COR-L47 (cell line): ENCODE measurements around the gene KRTAP10-10.
"Not testable (repeated sequence)": the region's sequence is repeated elsewhere in the genome, so short reads cannot be mapped to it uniquely, and the experiment has no call there.

Experiments used
- DNase-seq: peaks from one replicate; lab custom pipeline; 2025; lab: John Stamatoyannopoulos, UW

KRTAP10-10 gene, protein sequence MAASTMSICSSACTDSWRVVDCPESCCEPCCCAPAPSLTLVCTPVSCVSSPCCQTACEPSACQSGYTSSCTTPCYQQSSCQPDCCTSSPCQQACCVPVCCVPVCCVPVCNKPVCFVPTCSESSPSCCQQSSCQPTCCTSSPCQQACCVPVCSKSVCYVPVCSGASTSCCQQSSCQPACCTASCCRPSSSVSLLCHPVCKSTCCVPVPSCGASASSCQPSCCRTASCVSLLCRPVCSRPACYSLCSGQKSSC

GRCh38 chr21:44637018-44637850 lies at the start of gene KRTAP10-10:
Gene KRTAP10-10, plus strand, starts transcription at chr21:44637356. Its CDS starts 62 bp downstream, at chr21:44637418.
- DNase-seq, result peak; percentile 89

- no peak for DNase-seq
These were observed 48.1 kb upstream of the KRTAP10-10 start for GRCh38 chr21:44589094-44589493.

DNA sequence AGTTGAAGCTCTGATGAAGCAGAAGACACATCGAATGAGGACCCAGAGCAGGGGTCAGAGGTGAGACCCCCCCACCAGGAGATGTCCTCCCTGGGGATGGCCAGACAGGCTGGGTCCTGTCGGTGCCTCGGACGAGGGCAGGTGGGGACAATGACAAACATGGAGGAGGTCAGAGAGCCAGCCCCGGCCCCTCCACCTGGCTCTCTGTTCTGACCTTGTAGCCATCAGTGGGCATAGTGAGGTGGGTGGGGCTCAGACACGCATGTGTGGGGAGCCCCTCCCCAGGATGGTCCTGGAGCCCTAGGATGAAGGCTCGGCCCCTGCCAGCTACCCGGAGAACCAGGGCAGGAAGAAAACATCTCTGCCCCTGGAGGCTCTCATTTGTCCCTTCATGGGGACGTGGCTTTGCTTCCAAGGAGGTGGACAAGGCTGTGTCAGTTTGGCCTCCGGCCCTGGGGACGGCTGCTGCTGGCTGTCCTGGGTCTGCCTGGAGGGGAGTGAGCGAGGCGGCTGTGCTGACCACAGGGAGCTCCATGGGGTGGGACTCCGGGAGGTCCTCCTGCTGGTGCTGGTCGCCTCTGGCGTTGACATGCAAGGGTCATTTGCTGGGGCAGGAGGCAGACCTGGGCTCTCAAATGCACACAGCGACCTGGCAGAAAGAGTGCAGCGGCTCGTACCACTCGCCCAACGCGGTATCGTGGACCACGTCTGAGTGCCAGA lies 47.4 kb upstream of the KRTAP10-10 start:
- DNase-seq, result no peak

GRCh38 chr21:44590311-44590721 lies 46.8 kb upstream of the KRTAP10-10 start:
- no peak for DNase-seq

DNA sequence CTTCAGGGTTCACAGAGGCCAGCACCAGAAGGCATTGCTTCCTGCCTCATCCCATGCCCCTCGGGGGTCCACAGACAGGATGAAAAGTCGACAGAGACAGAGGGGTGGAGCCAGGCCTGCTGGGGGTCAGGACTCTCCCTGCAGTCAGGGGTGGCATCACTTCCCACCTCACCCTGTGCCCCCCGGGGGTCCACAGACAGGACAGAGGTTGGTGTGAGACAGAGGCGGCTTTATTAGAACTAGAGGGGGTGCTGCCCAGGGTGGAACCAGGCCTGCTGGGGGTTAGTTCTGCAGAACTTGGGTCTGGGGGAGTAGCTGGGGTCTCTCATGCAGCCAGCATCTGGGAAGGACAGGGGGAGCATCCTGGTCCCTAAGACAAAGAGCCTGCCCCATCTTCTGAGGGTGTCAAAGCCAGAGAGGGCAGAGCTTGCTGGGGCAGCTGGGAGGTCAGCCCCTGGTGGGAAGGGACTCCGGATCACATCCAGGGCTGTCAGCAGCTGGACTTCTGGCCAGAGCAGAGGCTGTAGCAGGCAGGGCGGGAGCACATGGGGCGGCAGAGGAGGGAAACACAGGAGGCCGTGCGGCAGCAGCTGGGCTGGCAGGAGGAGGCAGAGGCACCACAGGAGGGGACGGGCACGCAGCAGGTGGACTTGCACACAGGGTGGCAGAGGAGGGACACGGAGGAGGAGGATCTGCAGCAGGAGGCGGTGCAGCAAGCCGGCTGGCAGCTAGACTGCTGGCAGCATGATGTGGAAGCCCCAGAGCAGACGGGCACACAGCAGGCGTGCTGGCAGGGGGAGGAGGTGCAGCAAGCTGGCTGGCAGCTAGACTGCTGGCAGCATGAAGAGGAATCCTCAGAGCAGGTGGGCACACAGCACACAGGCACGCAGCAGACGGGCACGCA lies 46.0 kb upstream of the KRTAP10-10 start:
- DNase-seq, result peak; percentile 57

DNA sequence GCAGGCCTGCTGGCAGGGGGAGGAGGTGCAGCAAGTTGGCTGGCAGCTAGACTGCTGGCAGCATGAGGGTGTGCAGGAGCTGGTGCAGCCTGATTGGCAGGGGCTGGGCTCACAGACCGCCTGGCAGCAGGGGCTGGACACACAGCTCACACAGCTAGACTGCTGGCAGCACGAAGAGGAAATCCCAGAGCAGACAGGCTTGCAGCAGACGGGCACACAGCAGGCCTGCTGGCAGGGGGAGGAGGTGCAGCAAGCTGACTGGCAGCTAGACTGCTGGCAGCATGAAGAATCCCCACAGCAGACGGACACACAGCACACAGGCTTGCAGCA lies 45.4 kb upstream of the KRTAP10-10 start:
- DNase-seq, result not testable (repeated sequence)

GRCh38 chr21:44592446-44593311 lies 44.5 kb upstream of the KRTAP10-10 start, which contains the start of gene KRTAP10-6:
Gene KRTAP10-6, minus strand, starts transcription at chr21:44592505. Its CDS starts 21 bp downstream, at chr21:44592484.
- no peak for DNase-seq

GRCh38 chr21:44593598-44594405 lies 43.4 kb upstream of the KRTAP10-10 start:
- no peak for DNase-seq

DNA sequence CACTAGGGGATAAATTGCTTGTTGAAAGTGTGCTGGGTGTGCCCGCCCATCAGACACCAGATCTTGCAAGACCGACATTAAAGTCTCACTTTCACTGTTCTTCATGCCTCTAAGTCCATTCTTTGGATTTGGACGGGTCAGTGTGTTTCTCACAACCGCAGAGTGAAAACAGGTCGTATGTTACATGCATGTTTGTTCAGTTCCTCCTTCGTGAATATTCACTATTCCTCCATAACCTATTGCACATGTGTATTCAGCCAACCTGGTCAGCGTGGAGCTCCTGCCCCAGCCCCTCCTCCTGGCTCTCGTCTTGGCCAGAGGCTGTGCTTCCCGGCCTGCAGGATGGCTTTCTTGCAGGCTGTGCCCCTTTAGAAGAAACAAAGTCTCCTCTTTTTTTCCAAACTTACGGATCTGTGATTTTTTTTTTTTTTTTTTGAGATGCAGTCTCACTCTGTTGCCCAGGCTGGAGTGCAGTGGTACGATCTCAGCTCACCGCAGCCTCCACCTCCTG lies 42.7 kb upstream of the KRTAP10-10 start:
- DNase-seq, result no peak

- no peak for DNase-seq
These were observed 41.6 kb upstream of the KRTAP10-10 start for GRCh38 chr21:44595524-44595923.

- no peak for DNase-seq
These were observed 41.0 kb upstream of the KRTAP10-10 start for GRCh38 chr21:44596068-44596725.

- DNase-seq, result no peak
These were observed 39.1 kb upstream of the KRTAP10-10 start for GRCh38 chr21:44598061-44598460.

GRCh38 chr21:44599264-44600029 lies 37.7 kb upstream of the KRTAP10-10 start:
- DNase-seq, result no peak

DNA sequence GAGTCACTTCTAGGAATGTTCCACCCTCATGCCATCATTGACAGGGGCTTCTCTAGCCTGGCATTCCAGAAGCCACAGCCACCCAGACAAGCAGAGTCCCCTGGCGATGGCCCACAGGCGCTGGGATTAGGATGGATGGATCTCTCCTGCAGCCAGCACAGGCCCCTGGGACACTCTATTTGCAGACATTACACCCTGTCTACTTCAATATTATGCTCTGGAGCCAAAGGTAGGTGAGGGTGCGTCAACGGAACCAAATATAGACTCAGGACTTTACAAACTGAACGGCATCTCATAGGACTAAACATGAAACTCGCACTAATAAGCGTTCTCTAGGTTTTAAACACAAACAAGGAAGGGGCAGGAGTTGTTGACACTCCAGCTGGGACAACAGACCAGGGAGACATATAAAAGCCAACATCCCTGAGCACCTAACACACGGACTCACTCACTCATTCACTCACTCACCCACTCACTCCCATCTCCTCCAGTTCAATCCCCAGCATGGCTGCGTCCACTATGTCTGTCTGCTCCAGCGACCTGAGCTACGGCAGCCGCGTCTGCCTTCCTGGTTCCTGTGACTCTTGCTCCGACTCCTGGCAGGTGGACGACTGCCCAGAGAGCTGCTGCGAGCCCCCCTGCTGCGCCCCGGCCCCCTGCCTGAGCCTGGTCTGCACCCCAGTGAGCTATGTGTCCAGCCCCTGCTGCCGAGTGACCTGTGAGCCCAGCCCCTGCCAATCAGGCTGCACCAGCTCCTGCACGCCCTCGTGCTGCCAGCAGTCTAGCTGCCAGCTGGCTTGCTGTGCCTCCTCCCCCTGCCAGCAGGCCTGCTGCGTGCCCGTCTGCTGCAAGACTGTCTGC lies 36.8 kb upstream of the KRTAP10-10 start, which contains the start of gene KRTAP10-7:
Gene KRTAP10-7 (plus strand): TSS at position 480 of the 861 bp plus-strand sequence. CDS start 25 bp downstream, at position 505.
- DNase-seq, result not testable (repeated sequence)

DNA sequence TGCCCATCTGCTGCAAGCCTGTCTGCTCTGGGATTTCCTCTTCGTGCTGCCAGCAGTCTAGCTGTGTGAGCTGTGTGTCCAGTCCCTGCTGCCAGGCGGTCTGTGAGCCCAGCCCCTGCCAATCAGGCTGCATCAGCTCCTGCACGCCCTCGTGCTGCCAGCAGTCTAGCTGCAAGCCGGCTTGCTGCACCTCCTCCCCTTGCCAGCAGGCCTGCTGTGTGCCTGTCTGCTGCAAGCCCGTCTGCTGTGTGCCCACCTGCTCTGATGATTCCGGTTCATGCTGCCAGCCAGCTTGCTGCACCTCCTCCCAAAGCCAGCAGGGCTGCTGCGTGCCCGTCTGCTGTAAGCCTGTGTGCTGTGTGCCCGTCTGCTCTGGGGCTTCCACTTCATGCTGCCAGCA lies 36.1 kb upstream of the KRTAP10-10 start:
- not testable (repeated sequence) for DNase-seq

DNA sequence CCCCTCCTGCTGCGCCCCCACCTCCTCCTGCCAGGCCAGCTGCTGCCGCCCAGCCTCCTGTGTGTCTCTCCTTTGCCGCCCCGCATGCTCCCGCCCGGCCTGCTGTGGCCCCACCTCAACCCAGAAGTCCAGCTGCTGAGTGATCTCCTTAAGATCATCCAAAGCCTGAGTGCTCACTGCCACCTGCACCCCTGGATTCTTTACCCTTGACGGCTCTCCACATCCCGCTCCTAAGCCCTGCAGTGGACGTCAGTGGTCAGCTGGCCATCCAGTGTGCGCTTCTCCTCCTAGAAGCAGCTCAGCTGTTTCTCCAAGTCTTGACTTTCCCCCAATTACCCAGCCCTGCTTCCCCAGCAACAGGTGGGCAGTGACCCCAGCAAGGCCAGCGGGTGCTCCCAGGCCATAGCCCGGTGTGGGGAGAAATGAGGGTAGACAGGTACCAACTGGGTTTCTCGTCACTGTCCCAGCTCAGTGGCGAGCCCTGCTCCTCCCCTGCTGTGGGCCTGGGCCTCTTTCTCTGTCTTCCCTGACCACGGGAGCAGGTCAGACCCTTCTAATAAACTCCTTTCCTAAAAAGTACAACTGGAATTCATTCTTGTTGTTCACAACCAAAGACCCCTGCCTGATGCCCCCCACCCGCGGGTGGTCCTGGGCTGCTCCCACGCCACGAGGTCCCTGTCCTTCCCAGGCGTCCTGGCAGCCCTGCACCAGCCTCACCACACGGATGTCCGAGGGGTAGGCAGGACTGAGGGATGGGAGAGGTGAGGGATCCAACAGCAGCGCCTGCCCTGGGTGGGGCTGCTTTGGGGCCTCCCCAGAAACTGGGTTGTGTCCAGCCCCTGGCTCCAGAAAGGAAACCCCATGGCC lies 35.3 kb upstream of the KRTAP10-10 start:
- DNase-seq, result no peak
